ENCODE data around the gene CD7.

Gene CD7

GRCh38 chr17:82318169-82318498 lies 726 bp upstream of the CD7 start:
- DNase-seq (ENCODE audit: low read depth, low spot score), result no peak
- POLR2A ChIA-PET, result no interaction called here
- H3K4me3 ChIP-seq (ENCODE audit: low read depth, low read length), result no peak overlapping the region
- CTCF ChIA-PET, result interaction anchor here (0.7 to 1.8 kb wide), 4 partner anchors 13 to 96 kb away, joined by 3 to 8 read pairs (median 4); no protein-coding TSS in a partner anchor
- no peak for TF ChIP-seq CTCF (IDR thresholded peaks at IDR 0.05; ENCODE audit: insufficient read depth, low read length, missing control alignments)

DNA sequence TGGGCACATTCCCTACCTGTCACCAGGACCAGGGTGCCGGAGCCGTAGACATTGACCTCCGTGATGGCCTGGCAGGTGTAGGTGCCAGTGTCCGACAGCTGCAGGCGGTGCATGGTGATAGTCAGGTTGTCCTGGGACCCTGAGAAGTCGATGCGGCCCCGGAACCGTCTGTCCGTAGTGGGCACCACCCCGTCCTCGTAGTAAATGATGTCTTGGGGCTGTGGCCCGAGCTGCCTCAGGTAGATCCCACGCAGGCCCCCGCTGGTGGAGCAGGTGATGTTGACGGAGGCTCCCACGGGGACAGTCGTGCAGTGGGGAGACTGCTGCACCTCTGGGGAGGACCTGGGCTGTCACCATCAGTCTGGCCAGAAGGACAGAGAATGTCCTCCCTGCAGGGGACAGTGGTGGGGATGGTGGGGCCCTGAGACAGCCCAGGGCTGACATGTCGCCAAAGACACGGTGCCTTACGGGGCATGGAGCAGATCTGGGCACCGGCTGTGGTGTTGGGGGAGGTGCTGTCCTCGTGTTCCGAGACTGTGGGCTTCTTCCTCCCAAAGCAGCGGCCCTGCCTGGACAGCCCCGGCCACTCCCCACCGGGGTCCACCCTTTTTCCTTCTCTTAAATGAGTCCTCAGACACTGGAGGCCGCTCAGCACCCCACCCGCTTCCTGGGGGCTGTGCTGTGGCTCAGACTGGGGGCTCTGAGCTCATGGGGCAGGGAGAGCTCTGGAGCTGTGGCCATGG lies 586 bp downstream of the CD7 start:
- TF ChIP-seq CTCF (IDR thresholded peaks at IDR 0.05; ENCODE audit: insufficient read depth, low read length, missing control alignments), result no peak
- DNase-seq (ENCODE audit: low read depth, low spot score), result no peak
- ChIA-PET CTCF (interaction anchor here (0.7 to 1.8 kb wide), 6 partner anchors 10 to 34 kb away, joined by 3 to 9 read pairs (median 4); no protein-coding TSS in a partner anchor), POLR2A (no interaction called here)
- no peak overlapping the region for H3K4me3 ChIP-seq (ENCODE audit: low read depth, low read length)

GRCh38 chr17:82315703-82316358 lies 1.6 kb downstream of the CD7 start:
- no peak for DNase-seq (ENCODE audit: low read depth, low spot score)
- no peak for TF ChIP-seq CTCF (IDR thresholded peaks at IDR 0.05; ENCODE audit: insufficient read depth, low read length, missing control alignments)
- CTCF ChIA-PET, result no interaction called here
- H3K4me3 ChIP-seq (ENCODE audit: low read depth, low read length), result no peak overlapping the region
- POLR2A ChIA-PET, result no interaction called here

DNA sequence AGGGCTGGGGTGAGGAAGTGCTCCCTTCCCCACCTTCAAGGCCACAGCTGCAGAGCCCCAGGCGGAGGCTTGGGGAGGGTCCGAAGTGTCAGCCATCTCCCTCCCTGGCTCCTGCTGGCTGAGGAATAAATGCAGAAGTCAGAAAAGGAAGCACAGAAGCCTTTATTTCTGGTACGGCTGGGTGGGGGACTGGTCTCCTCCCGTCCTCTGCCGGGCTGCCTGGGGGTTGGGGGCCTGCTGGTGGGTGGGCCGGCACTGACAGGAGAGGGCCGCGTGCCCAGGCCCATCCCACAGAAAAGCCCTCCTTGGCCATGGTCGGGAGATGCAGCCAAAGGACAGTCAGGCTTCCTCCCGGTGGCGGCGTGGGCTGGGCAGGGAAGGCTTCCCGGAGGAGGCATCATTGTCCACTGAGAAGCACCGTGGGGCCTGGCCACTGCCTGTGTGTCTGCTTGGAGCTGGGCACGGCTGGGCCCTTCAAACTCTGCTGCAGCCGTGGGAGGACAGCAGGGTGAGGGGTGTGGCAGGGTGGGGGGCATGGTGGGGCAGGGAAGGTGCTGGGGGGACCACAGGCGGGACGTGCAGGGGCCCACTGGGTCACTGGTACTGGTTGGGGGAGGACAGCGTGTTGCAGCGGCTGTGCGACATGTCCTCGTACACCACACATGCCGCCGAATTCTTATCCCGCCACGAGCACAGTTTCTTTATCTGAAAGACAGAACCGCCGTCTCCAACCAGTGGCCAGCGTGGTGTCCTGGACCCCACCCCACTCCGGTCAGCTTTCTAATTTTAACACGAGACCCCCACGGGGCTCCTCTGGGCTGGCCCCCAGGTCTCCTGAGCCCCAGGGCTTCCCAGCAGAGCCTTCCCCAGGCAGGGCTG lies 2.4 kb downstream of the CD7 start:
- ChIA-PET POLR2A (no interaction called here), CTCF (interaction anchor here (1.0 kb wide), 1 partner anchor 15 kb away, joined by 4 read pairs; no protein-coding TSS in a partner anchor)
- no peak for TF ChIP-seq CTCF (IDR thresholded peaks at IDR 0.05; ENCODE audit: insufficient read depth, low read length, missing control alignments)
- no peak overlapping the region for H3K4me3 ChIP-seq (ENCODE audit: low read depth, low read length)
- DNase-seq (ENCODE audit: low read depth, low spot score), result no peak

- POLR2A ChIA-PET, result no interaction called here
- no peak for TF ChIP-seq CTCF (IDR thresholded peaks at IDR 0.05; ENCODE audit: insufficient read depth, low read length, missing control alignments)
- H3K4me3 ChIP-seq (ENCODE audit: low read depth, low read length), result no peak overlapping the region
- CTCF ChIA-PET, result interaction anchor here (1.0 kb wide), 1 partner anchor 15 kb away, joined by 4 read pairs; no protein-coding TSS in a partner anchor
- DNase-seq (ENCODE audit: low read depth, low spot score), result no peak
These were observed 3.2 kb downstream of the CD7 start for GRCh38 chr17:82314012-82314726.

Data from AG04449 (cell line).